Chondrocyte (in vitro differentiated cells): ENCODE data around the gene CES2. TPM values are rescaled to one million over a fixed set of nuclear protein-coding genes. Genes with fewer than 3 reads are reported as not detected.

Experiments used
- DNase-seq: peaks from one replicate; pipeline ENCODE4 v3.0.0; 2021; ENCODE audit warnings: mixed read lengths, low spot score
- H3K27ac Mint-ChIP-seq: one replicate; pipeline ENCODE4 v1.8.0; 2021; ENCODE audit warnings: mild to moderate bottlenecking, moderate library complexity, mixed read lengths; ENCODE audit not compliant: unreplicated experiment
- H3K27me3 Mint-ChIP-seq: 2 replicates; pipeline ENCODE4 v1.8.0; 2021; ENCODE audit warnings: low read depth, mixed read lengths
- H3K36me3 Mint-ChIP-seq: 2 replicates; pipeline ENCODE4 v1.8.0; 2021; ENCODE audit warnings: low read depth, mixed read lengths
- H3K4me1 Mint-ChIP-seq: 2 replicates; pipeline ENCODE4 v1.8.0; 2021; ENCODE audit warnings: low read depth, mild to moderate bottlenecking, mixed read lengths
- H3K4me3 Mint-ChIP-seq: one replicate; pipeline ENCODE4 v1.8.0; 2021; ENCODE audit warnings: mild to moderate bottlenecking, moderate library complexity, mixed read lengths; ENCODE audit not compliant: unreplicated experiment
- H3K9me3 Mint-ChIP-seq: 2 replicates; pipeline ENCODE4 v1.8.0; 2021; ENCODE audit warnings: low read depth, mixed read lengths
- CTCF ChIP-seq: fragments of 200-600 bp; sonication (generic); IDR thresholded peaks from 2 replicates; pipeline ENCODE4 v1.5.0; 2021; ENCODE audit warnings: antibody characterized with exemption, mild to moderate bottlenecking, moderate library complexity
- total RNA-seq: library from RNA; stranded (reverse); gene quantifications from 3 replicates; pipeline ENCODE4 v1.2.1, GENCODE V29; 2021

CES2 gene
- total RNA-seq, 1 donor from 2014 or later = 26.0 TPM

- H3K4me1 Mint-ChIP-seq = peaks cover 16% of the 10 kb centered on the region
- no peak for DNase-seq
- H3K27ac Mint-ChIP-seq = no peak overlapping the region
- H3K36me3 Mint-ChIP-seq = no peaks in the 10 kb centered on the region
- peaks cover 14% of the 10 kb centered on the region for H3K27me3 Mint-ChIP-seq
- no peak overlapping the region for H3K4me3 Mint-ChIP-seq
- no peaks in the 10 kb centered on the region for H3K9me3 Mint-ChIP-seq
- no peak for TF ChIP-seq CTCF
Observed at GRCh38 chr16:66920299-66920590, 15.1 kb upstream of the CES2 start.

- Mint-ChIP-seq H3K4me3 (no peak overlapping the region), H3K27ac (no peak overlapping the region)
Observed at GRCh38 chr16:66920924-66921680, 14.2 kb upstream of the CES2 start.

GRCh38 chr16:66921729-66922450 lies 13.4 kb upstream of the CES2 start:
- Mint-ChIP-seq H3K27me3 (peaks cover 11% of the 10 kb centered on the region), H3K4me3 (no peak overlapping the region), H3K4me1 (peaks cover 33% of the 10 kb centered on the region), H3K9me3 (no peaks in the 10 kb centered on the region), H3K27ac (no peak overlapping the region), H3K36me3 (no peaks in the 10 kb centered on the region)
- DNase-seq = no peak
- TF ChIP-seq CTCF = no peak

More at GRCh38 chr16:66920924-66921680, 14.2 kb upstream of the CES2 start:
- no peaks in the 10 kb centered on the region for H3K9me3 Mint-ChIP-seq
- peaks cover 15% of the 10 kb centered on the region for H3K27me3 Mint-ChIP-seq
- no peak for TF ChIP-seq CTCF
- H3K4me1 Mint-ChIP-seq = peaks cover 25% of the 10 kb centered on the region
- no peak for DNase-seq
- no peaks in the 10 kb centered on the region for H3K36me3 Mint-ChIP-seq

GRCh38 chr16:66923247-66923731 lies 12.0 kb upstream of the CES2 start:
- TF ChIP-seq CTCF = no peak
- peaks cover 47% of the 10 kb centered on the region for H3K4me1 Mint-ChIP-seq
- H3K27me3 Mint-ChIP-seq = peaks cover 9% of the 10 kb centered on the region
- DNase-seq = no peak
- H3K36me3 Mint-ChIP-seq = no peaks in the 10 kb centered on the region
- H3K4me3 Mint-ChIP-seq = peak overlapping the region; percentile 58
- H3K9me3 Mint-ChIP-seq = no peaks in the 10 kb centered on the region
- H3K27ac Mint-ChIP-seq = peak overlapping the region; percentile 60

GRCh38 chr16:66923866-66924265 lies 11.4 kb upstream of the CES2 start:
- DNase-seq = no peak
- peaks cover 50% of the 10 kb centered on the region for H3K4me1 Mint-ChIP-seq
- H3K36me3 Mint-ChIP-seq = no peaks in the 10 kb centered on the region
- TF ChIP-seq CTCF = no peak
- no peaks in the 10 kb centered on the region for H3K9me3 Mint-ChIP-seq
- H3K4me3 Mint-ChIP-seq = peak overlapping the region; percentile 58
- peaks cover 9% of the 10 kb centered on the region for H3K27me3 Mint-ChIP-seq
- no peak overlapping the region for H3K27ac Mint-ChIP-seq
